Activated CD8-positive, alpha-beta T cell treated with anti-CD3 and anti-CD28 coated beads, Interleukin-2, amount 10 ng/mL, durations not matched to agents 7 days and 5 days (primary cell): ENCODE results near the gene NSUN2. TPM values are rescaled to one million over a fixed set of nuclear protein-coding genes. Genes with fewer than 3 reads are reported as not detected.
A peak's percentile ranks its signal among the peaks of the same experiment; 100 is the strongest.
"Not testable (repeated sequence)": the region's sequence is repeated elsewhere in the genome, so short reads cannot be mapped to it uniquely, and the experiment has no call there.

ENCODE experiments used
- ATAC-seq: fragments of 150-1000 bp; cut with Tn5 transposase; one replicate; pipeline ENCODE4 v1.10.0; 2021; ENCODE audit warnings: moderate library complexity
- CTCF ChIA-PET: fragments of 350-600 bp; sonication (Branson Sonifier 250); formaldehyde crosslinking; loops from one replicate; lab custom pipeline; 2021; ENCODE audit warnings: antibody characterized with exemption; lab: Charles Lee
- POLR2A ChIA-PET: fragments of 350-600 bp; sonication (Branson Sonifier 250); formaldehyde crosslinking; loops from one replicate; lab custom pipeline; 2021; ENCODE audit warnings: antibody characterized with exemption; lab: Charles Lee
- DNase-seq: peaks from one replicate; pipeline ENCODE4 v3.0.0-alpha.2; 2020
- H3K27ac Mint-ChIP-seq: one replicate; pipeline ENCODE4 v1.8.0; 2021; ENCODE audit warnings: mild to moderate bottlenecking, mixed read lengths
- H3K27me3 Mint-ChIP-seq: one replicate; pipeline ENCODE4 v1.8.0; 2021; ENCODE audit warnings: low read depth, mixed read lengths
- H3K36me3 Mint-ChIP-seq: one replicate; pipeline ENCODE4 v1.8.0; 2021; ENCODE audit warnings: low read depth, mixed read lengths
- H3K4me1 Mint-ChIP-seq: one replicate; pipeline ENCODE4 v1.8.0; 2021; ENCODE audit warnings: low read depth, mixed read lengths
- H3K4me3 Mint-ChIP-seq: one replicate; pipeline ENCODE4 v1.8.0; 2021; ENCODE audit warnings: mild to moderate bottlenecking, mixed read lengths
- H3K9me3 Mint-ChIP-seq: one replicate; pipeline ENCODE4 v1.8.0; 2022; ENCODE audit warnings: mixed read lengths; ENCODE audit not compliant: insufficient read depth
- total RNA-seq, 2 experiments: library from RNA; stranded (reverse); gene quantifications; one replicate each; pipeline ENCODE4 v1.2.3, GENCODE V29; 2021

The NSUN2 gene
- total RNA-seq = 10 to 100 TPM; 83.0 to 84.7 TPM

DNA sequence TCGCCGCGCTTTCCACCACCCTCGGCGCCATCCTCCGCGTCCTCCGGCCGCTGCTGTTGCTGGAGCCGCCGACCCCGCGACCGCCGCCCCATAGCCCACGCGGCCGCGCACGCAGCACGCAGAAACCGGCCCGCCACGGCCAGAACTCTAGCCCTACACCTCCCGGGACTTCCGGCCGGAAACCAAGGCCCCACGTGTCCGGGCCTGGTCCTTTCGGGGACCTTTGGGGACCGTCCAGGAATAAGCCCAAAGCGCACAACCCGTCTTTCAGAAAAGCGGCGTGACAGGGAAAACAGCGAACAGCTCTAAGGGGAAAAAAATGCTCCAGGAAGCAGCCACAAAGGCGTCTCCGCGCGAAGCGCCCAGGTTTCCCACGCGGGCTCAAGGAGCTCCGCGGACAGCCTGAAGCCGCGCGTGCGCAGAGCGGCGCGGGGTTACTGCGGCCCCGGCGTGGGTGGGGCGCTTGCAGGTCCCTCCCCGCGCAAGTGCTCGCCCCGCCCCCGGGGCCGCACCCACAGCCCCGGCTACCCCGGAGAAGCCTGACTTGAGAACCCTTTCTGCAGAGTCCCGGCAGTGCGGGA, at the start of gene NSUN2, which contains the start of gene SRD5A1:
NSUN2 (minus strand) TSS at position 157 of the 581 bp plus-strand sequence; CDS start at position 92, 65 bp downstream.
SRD5A1 (plus strand) TSS at position 553 of the 581 bp plus-strand sequence. CDS start 137 bp downstream, outside the sequence.
- CTCF ChIA-PET = interaction anchor here (0.7 to 2.4 kb wide), 5 partner anchors 9 to 113 kb away, joined by 3 to 9 read pairs (median 3); no protein-coding TSS in a partner anchor
- no peaks in the 10 kb centered on the region for H3K9me3 Mint-ChIP-seq
- peak; percentile 91 for DNase-seq

DNA sequence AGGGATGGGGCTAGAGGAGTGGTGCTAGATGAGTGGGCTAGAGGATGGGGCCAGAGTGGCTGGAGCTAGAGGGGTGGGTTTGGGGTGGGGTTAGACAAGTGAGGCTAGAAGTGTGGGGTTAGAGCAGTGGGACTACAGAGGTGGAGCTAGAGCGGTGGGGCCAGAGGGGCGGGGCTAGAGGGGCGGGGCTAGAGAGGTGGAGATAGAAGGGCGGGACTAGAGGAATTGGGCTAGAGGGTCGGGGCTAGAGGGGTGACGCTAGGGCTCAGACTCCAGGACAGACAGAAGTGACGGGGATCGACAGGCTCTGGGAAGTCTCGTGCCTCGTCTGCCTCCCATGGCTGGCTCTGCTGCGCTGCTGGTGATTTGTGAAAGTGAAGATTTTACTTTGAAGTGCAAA, 49.4 kb upstream of the NSUN2 start:
- H3K4me1 Mint-ChIP-seq = no peaks in the 10 kb centered on the region

More for the DNA sequence above, at the start of gene NSUN2, which contains the start of gene SRD5A1:
- POLR2A ChIA-PET = interaction anchor here (0.7 to 2.7 kb wide), 14 partner anchors 9 to 1236 kb away, joined by 3 to 24 read pairs (median 4); partner anchors contain the start of genes FASTKD3, MED10, MTRR and TENT4A
- peaks cover 48% of the 10 kb centered on the region for H3K4me1 Mint-ChIP-seq
- H3K4me3 Mint-ChIP-seq = peak within 1 kb of the TSS; percentile 87
- ATAC-seq = peak; percentile 92
- H3K27ac Mint-ChIP-seq = peak within 1 kb of the TSS; percentile 99
- peaks cover 44% of the 10 kb centered on the region for H3K36me3 Mint-ChIP-seq
- no peaks in the 10 kb centered on the region for H3K27me3 Mint-ChIP-seq

DNA sequence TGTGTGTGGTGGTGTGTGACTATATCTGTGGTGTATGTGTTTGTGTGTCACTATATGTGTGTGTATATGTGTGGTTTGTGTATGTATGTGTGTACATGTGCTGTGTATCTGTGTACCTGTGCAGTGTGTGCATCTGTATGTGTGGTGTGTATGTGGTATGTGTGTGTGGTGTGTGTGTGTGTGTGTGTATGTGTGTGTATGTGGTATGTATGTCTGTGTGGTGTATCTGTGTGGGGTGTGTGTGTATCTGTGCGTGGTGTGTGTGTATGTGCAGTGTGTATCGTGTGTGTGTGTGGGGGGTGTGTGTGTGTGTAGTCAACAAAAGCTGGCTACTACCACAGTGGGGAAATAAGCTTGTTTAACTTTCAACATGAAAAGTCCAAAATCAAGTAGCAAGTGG, 48.8 kb upstream of the NSUN2 start:
- Mint-ChIP-seq H3K36me3 (no peaks in the 10 kb centered on the region), H3K27me3 (peaks cover 14% of the 10 kb centered on the region), H3K4me1 (no peaks in the 10 kb centered on the region), H3K4me3 (no peak overlapping the region), H3K27ac (no peak overlapping the region), H3K9me3 (no peaks in the 10 kb centered on the region)
- CTCF ChIA-PET = no interaction called here
- POLR2A ChIA-PET = no interaction called here
- no peak for ATAC-seq
- DNase-seq = no peak

More for the DNA sequence above, 49.4 kb upstream of the NSUN2 start:
- Mint-ChIP-seq H3K27ac (no peak overlapping the region), H3K36me3 (no peaks in the 10 kb centered on the region), H3K9me3 (no peaks in the 10 kb centered on the region), H3K4me3 (no peak overlapping the region), H3K27me3 (peaks cover 16% of the 10 kb centered on the region)
- CTCF ChIA-PET = no interaction called here
- no peak for DNase-seq
- no peak for ATAC-seq
- POLR2A ChIA-PET = no interaction called here

DNA sequence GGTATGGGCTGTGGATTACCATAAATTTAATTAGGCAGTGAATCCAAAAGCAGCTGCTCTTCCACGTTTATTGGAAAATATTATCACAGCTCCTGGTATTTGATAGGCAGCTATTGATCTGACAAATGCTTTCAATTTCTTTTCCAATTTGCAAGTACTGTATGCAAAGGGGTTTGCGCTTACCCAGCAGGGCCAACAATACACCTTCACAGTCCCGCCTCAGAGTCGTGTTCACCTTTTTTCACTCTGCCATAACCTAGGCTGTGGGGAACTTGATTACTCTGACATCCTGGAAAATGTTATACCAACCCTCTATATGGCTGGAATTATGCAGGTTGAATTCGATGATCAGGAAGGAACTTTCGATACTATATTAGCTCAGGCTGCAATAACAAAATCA, 48.1 kb upstream of the NSUN2 start:
- no peak overlapping the region for H3K4me3 Mint-ChIP-seq
- DNase-seq (no peak), ATAC-seq (no peak)
- no peaks in the 10 kb centered on the region for H3K4me1 Mint-ChIP-seq
- POLR2A ChIA-PET = interaction anchor here (0.7 kb wide), 1 partner anchor 12 kb away, joined by 3 read pairs; no protein-coding TSS in a partner anchor
- no peak overlapping the region for H3K27ac Mint-ChIP-seq
- H3K27me3 Mint-ChIP-seq = peaks cover 9% of the 10 kb centered on the region
- H3K9me3 Mint-ChIP-seq = no peaks in the 10 kb centered on the region
- H3K36me3 Mint-ChIP-seq = no peaks in the 10 kb centered on the region
- CTCF ChIA-PET = no interaction called here

DNA sequence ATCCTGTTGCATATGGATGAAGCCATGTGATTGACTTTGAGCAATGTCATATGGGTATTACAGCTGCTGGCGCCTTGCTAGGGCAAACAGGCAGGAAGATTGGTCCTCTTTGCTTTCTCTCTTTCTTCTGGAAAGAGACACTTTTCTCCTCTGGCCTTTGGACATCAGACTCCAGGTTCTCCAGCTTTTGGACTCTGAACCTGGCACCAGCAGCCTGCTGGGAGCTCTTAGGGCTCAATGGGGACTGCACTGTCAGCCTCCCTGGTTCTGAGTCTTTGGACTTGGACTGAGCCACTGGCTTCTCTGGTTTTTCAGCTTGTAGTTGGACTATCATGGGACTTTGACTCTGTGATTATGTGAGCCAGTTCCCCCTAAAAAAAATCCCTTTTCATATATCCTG, 45.5 kb upstream of the NSUN2 start:
- Mint-ChIP-seq H3K9me3 (no peaks in the 10 kb centered on the region), H3K27me3 (peaks cover 4% of the 10 kb centered on the region), H3K4me3 (no peak overlapping the region), H3K36me3 (no peaks in the 10 kb centered on the region), H3K4me1 (no peaks in the 10 kb centered on the region), H3K27ac (no peak overlapping the region)
- DNase-seq = no peak
- ATAC-seq = no peak
- ChIA-PET CTCF (no interaction called here), POLR2A (no interaction called here)

DNA sequence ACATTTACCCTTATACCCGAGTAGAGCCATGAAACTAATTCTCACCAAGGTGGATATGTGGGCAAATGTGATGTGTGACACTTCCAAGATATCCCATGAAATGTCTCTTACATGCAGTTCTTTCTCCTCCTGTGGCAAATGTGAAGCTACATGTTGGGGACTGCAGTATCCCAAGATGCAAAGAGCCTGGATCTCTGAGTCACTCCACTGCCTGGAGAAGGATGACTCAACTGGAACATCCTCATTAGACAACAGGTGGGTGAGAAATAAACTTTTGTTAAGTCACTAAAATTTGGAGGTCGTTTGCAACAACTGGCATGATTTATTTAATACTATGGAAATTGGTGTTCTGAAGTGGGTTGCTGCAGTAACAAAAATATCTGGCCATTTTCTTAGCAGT, 43.9 kb upstream of the NSUN2 start:
- peaks cover 2% of the 10 kb centered on the region for H3K27me3 Mint-ChIP-seq
- H3K9me3 Mint-ChIP-seq = no peaks in the 10 kb centered on the region
- H3K36me3 Mint-ChIP-seq = no peaks in the 10 kb centered on the region
- POLR2A ChIA-PET = no interaction called here
- no peak overlapping the region for H3K27ac Mint-ChIP-seq
- DNase-seq = no peak
- no peak for ATAC-seq
- no peaks in the 10 kb centered on the region for H3K4me1 Mint-ChIP-seq
- H3K4me3 Mint-ChIP-seq = no peak overlapping the region
- CTCF ChIA-PET = no interaction called here

DNA sequence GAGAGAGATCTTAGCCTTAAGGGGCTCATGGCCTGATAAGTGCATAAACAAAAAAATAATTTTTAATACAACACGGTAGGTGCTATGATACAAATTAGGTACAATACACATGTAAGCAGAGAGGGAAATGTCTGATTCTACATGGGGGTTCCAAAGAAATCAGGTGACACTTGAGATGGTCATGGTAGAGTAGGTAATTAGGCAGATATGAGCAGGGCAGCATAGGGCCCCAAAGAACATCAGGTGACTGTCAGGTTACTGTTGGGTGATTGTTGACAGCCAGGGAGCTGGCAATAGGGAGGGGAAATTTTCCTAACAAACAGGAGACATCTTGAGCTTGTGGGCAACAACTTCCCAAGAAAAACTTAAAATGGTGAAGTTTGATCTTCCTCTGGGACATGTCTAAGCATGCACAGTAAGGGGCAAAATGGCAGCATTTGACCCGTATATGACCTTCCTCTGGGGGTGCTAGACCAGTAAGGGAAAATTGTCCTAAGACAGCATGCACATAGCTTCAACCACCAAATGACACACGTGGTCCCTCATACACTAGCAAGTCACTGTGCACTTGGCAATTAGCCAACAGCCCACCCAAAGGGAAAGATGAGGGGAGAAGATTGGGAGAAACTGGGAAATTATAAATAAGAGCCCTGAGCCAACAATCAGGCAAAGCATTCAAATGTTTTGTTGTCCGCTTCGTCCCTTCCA, 43.1 kb upstream of the NSUN2 start:
- POLR2A ChIA-PET = no interaction called here
- H3K4me3 Mint-ChIP-seq = no peak overlapping the region
- DNase-seq (no peak), ATAC-seq (no peak)
- no peaks in the 10 kb centered on the region for H3K9me3 Mint-ChIP-seq
- no peak overlapping the region for H3K27ac Mint-ChIP-seq
- H3K36me3 Mint-ChIP-seq = peaks cover 5% of the 10 kb centered on the region
- no peaks in the 10 kb centered on the region for H3K27me3 Mint-ChIP-seq
- CTCF ChIA-PET = no interaction called here
- H3K4me1 Mint-ChIP-seq = no peaks in the 10 kb centered on the region

DNA sequence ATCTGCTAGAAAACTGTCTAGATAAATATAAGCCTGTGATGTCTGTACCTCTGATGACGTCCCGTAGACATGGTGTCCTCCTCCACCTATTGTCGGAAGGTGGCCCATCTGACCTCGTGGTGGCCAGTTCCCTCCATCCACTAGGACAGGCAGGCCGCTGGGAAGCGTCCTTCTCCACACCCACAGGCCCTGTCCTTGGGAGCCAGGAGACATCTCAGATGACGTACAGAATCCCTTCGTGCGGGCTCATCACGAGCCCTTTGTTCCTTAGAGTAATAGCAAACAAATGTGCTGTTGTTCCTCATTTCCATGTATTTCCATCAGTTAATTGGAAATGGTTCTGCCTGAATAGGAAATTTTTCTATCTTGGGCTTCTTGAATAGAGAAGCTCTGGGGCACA, 42.0 kb upstream of the NSUN2 start:
- Mint-ChIP-seq H3K27me3 (no peaks in the 10 kb centered on the region), H3K36me3 (peaks cover 13% of the 10 kb centered on the region), H3K4me3 (no peak overlapping the region), H3K9me3 (no peaks in the 10 kb centered on the region), H3K27ac (no peak overlapping the region), H3K4me1 (no peaks in the 10 kb centered on the region)
- POLR2A ChIA-PET = no interaction called here
- ATAC-seq (no peak), DNase-seq (no peak)
- CTCF ChIA-PET = no interaction called here

DNA sequence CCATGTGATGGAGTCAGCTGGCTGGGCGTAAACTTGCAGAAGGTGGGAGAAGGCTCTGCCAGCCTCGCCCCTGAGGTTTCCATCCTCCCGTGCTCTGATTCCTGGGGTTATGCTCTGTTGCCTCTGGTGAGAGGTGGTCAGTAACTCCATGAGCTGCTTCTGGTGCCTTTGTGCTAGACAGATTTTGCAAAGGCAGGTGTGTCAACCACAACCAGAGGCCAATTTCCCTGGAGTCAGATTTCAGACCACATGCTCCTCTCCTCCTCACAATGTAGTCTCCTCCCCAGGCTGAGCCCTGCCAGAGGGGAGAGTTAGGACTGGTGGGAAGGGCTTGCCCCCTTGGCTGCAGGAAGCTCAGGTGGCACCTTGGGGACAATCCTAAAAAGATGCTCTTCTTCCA, 41.6 kb upstream of the NSUN2 start:
- Mint-ChIP-seq H3K27ac (no peak overlapping the region), H3K36me3 (peaks cover 18% of the 10 kb centered on the region), H3K9me3 (no peaks in the 10 kb centered on the region), H3K27me3 (no peaks in the 10 kb centered on the region), H3K4me1 (no peaks in the 10 kb centered on the region), H3K4me3 (no peak overlapping the region)
- ATAC-seq (no peak), DNase-seq (no peak)
- POLR2A ChIA-PET = no interaction called here
- CTCF ChIA-PET = no interaction called here

DNA sequence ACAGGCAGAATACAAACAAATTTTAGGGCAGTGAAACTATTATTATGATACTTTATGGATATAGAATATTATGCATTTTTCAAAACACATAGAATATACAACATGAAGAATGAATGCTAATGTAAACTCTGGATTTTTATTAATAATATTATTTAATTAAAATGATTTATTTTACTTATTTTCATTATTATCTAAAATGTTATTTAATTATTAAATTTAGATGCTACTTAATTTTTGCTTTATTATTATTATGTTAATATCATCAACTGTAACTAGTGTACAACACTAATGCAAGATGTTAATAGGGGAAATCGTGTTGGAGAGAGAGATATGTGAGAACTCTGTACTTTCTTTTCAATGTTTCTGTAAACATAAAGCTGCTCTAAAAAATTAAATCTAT, 41.1 kb upstream of the NSUN2 start:
- DNase-seq (no peak), ATAC-seq (no peak)
- Mint-ChIP-seq H3K9me3 (no peaks in the 10 kb centered on the region), H3K27me3 (no peaks in the 10 kb centered on the region), H3K4me3 (no peak overlapping the region), H3K36me3 (peaks cover 18% of the 10 kb centered on the region), H3K27ac (no peak overlapping the region), H3K4me1 (no peaks in the 10 kb centered on the region)
- ChIA-PET CTCF (no interaction called here), POLR2A (no interaction called here)

DNA sequence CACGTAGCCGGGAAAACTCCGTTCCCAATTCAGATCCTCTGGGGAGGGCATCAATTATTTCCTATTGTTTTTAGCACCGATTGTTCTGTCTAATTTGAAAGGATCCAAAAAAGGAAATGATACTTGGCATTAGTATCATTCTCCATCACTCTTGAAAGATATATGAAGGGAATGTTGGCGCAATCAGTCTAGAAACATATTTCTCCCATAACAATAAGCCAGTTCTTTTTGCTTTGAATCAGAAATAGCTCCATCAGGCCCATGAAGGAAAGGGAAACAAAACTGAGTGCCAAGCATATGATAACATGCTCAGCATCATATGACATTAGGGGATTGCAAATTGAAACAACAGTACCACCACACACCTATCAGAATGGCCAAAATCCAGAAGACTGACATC, 40.2 kb upstream of the NSUN2 start:
- no peak for ATAC-seq
- no peaks in the 10 kb centered on the region for H3K4me1 Mint-ChIP-seq
- H3K36me3 Mint-ChIP-seq = peaks cover 18% of the 10 kb centered on the region
- no peak overlapping the region for H3K4me3 Mint-ChIP-seq
- H3K9me3 Mint-ChIP-seq = no peaks in the 10 kb centered on the region
- DNase-seq = no peak
- no peaks in the 10 kb centered on the region for H3K27me3 Mint-ChIP-seq
- no peak overlapping the region for H3K27ac Mint-ChIP-seq
- POLR2A ChIA-PET = no interaction called here
- CTCF ChIA-PET = no interaction called here

DNA sequence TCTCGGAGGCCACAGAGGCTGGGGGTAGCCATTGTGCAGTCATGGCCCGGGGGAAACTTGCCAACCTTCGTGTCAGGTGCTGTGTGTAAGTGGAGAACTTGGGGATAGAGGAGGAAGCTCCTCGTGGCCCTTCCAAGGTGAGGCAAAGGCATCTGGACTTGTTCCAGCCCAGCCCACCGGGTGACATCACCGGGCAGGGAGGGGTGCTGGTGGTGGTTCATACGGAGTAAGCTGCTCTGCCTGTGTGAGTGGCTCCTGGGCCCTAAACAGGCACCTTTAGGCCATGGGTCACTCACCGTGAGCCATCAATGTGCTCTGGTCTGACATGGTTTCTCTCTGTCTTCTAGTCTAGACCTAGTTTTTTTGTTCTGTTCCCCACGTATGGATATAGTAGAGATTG, 35.9 kb upstream of the NSUN2 start:
- POLR2A ChIA-PET = interaction anchor here (0.6 kb wide), 1 partner anchor 12 kb away, joined by 3 read pairs; no protein-coding TSS in a partner anchor
- H3K9me3 Mint-ChIP-seq, CTCF ChIA-PET, H3K27ac Mint-ChIP-seq, ATAC-seq, H3K4me3 Mint-ChIP-seq, H3K27me3 Mint-ChIP-seq, H3K4me1 Mint-ChIP-seq, DNase-seq: not testable (repeated sequence)
- peaks cover 18% of the 10 kb centered on the region for H3K36me3 Mint-ChIP-seq
